ENCODE measurements around the gene KIAA0586. TPM values are rescaled to one million over a fixed set of nuclear protein-coding genes. Genes with fewer than 3 reads are reported as not detected.
"Not testable (repeated sequence)": the region's sequence is repeated elsewhere in the genome, so short reads cannot be mapped to it uniquely, and the experiment has no call there.

KIAA0586 gene
- total RNA-seq, 4 donors from 2014 or later, result 3.6 to 37.5 (median 15.0) TPM

GRCh38 chr14:58572863-58573262, 145.3 kb downstream of the KIAA0586 start:
- TF ChIP-seq CTCF (IDR thresholded peaks at IDR 0.05), result no peak
- no peak for TF ChIP-seq POLR2A (IDR thresholded peaks at IDR 0.05)
- intact Hi-C loops (cut with DNase I; ENCODE audit: low total_unique reads), result no loop called here
- H3K36me3 ChIP-seq, result no peaks in the 10 kb centered on the region
- H3K9me3 ChIP-seq, result no peaks in the 10 kb centered on the region
- no peaks in the 10 kb centered on the region for H3K27me3 ChIP-seq
- DNase-seq, result no peak
- H3K27ac ChIP-seq, result no peak overlapping the region
- no peak overlapping the region for H3K4me3 ChIP-seq
- no peaks in the 10 kb centered on the region for H3K4me1 ChIP-seq

DNA sequence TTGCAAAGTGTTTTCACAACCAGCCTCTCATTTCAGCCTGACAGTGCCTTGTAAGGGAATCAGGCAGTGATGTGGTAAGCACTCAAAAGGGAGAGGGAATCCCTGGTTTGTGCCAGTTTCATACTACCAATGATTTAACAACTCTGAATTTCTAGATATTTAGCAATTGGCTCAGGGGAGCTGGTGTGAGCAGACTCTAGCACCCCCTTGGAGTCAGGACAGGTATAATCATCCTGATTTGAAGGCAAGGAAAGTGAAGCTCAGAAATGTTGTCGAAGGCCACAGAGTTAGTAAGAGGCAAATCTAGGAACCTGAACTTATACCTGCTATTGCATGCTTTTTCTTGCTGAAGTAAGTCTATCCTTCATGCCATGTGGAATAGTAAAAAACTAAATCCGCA, 147.1 kb downstream of the KIAA0586 start:
- H3K4me1 ChIP-seq, result no peaks in the 10 kb centered on the region
- intact Hi-C loops (cut with DNase I; ENCODE audit: low total_unique reads), result no loop called here
- TF ChIP-seq CTCF (IDR thresholded peaks at IDR 0.05) (no peak), POLR2A (IDR thresholded peaks at IDR 0.05) (no peak)
- H3K27me3 ChIP-seq, result no peaks in the 10 kb centered on the region
- H3K36me3 ChIP-seq, result no peaks in the 10 kb centered on the region
- DNase-seq, result no peak
- H3K27ac ChIP-seq, result no peak overlapping the region
- no peak overlapping the region for H3K4me3 ChIP-seq
- H3K9me3 ChIP-seq, result no peaks in the 10 kb centered on the region

DNA sequence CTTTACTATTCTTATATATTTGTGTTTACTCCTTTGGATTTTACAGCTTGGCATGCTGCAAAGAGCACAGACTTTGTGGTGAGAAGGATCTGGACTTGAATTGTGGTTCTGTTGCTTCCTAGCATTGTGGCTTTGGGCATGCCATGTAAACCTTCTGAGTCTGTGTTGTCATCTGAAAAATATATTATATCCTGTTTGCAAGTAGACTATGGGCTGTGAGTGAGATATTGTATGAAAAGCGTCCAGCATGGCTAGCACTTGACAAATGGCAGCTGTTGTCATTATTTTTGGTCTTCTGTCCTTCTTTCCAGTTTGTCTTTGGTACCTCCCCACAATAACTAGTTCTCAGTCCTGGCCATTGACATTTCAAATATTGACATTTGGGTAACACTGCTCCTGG, 148.4 kb downstream of the KIAA0586 start:
- Histone ChIP-seq H3K9me3 (no peaks in the 10 kb centered on the region), H3K4me3 (no peak overlapping the region), H3K4me1 (no peaks in the 10 kb centered on the region), H3K27me3 (no peaks in the 10 kb centered on the region), H3K27ac (no peak overlapping the region), H3K36me3 (no peaks in the 10 kb centered on the region)
- TF ChIP-seq CTCF (IDR thresholded peaks at IDR 0.05), result no peak
- no peak for DNase-seq
- intact Hi-C loops (cut with DNase I; ENCODE audit: low total_unique reads), result no loop called here

DNA sequence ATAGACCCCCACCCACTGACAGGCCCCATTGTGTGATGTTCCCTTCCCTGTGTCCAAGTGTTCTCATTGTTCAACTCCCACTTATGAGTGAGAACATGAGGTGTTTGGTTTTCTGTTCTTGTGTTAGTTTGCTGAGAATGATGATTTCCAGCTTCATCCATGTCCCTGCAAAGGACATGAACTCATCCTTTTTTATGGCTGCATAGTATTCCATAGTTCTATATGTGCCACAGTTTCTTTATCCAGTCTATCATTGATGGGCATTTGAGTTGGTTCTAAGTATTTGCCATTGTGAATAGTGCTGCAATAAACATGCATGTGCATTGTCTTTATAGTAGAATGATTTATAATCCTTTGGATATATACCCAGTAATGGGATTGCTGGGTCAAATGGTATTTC, 152.5 kb downstream of the KIAA0586 start:
- H3K27me3 ChIP-seq; H3K4me1 ChIP-seq; H3K27ac ChIP-seq; DNase-seq; H3K36me3 ChIP-seq; H3K9me3 ChIP-seq; intact Hi-C loops (cut with DNase I; ENCODE audit: low total_unique reads); H3K4me3 ChIP-seq: not testable (repeated sequence)

DNA sequence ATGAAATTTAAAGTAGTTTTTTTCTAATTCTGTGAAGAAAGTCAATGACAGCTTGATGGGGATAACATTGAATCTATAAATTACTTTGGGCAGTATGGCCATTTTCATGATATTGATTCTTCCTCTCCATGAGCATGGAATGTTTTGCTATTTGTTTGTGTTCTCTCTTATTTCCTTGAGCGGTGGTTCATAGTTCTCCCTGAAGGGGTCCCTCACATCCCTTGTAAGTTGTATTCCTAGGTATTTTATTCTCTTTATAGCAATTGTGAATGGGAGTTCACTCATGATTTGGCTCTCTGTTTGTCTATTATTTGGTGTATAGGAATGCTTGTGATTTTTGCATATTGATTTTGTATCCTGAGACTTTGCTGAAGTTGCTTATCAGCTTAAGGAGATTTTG, 153.9 kb downstream of the KIAA0586 start:
- DNase-seq; H3K27ac ChIP-seq; intact Hi-C loops (cut with DNase I; ENCODE audit: low total_unique reads); H3K27me3 ChIP-seq; H3K4me3 ChIP-seq; H3K36me3 ChIP-seq; H3K9me3 ChIP-seq; H3K4me1 ChIP-seq: not testable (repeated sequence)

DNA sequence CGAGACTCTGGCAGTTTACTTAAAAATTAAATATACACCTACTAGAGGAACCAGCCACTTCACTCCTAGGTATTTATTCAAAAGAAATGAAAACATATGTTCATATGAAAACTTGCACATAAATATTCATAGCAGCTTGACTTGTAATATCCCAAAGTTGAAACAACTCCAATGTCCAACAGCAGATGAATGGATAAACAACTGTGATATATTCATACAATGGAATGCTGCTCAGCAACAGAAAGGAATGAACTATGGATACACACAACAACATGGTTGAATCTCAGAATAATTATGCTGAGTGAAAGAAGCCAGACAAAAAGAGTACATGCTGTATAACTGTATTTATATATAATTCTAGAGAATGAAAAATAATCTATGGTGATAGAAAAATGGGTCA, 156.9 kb downstream of the KIAA0586 start:
- intact Hi-C loops (cut with DNase I; ENCODE audit: low total_unique reads), result no loop called here
- Histone ChIP-seq H3K27ac (no peak overlapping the region), H3K4me1 (no peaks in the 10 kb centered on the region), H3K4me3 (no peak overlapping the region), H3K9me3 (no peaks in the 10 kb centered on the region), H3K36me3 (no peaks in the 10 kb centered on the region), H3K27me3 (no peaks in the 10 kb centered on the region)
- DNase-seq, result no peak
- no peak for TF ChIP-seq CTCF (IDR thresholded peaks at IDR 0.05)
- no peak for TF ChIP-seq POLR2A (IDR thresholded peaks at IDR 0.05)
